Mammary epithelial cell (primary cell): ENCODE measurements around the gene ABHD1.

Source experiments
- CTCF ChIP-seq, 2 donors: IDR thresholded peaks in 1 of 2; conservative IDR thresholded peaks in 1 of 2; 2 replicates each; pipeline ENCODE4 v1.5.1; 2011 to 2012; ENCODE audit warnings: inconsistent platforms in 2 of 2, low read length in 2 of 2, mild to moderate bottlenecking in 2 of 2, control low read depth in 1 of 2, low read depth in 1 of 2; ENCODE audit not compliant: insufficient read depth in 1 of 2; ENCODE audit errors: extremely low read depth in 1 of 2
- EZH2 ChIP-seq: IDR thresholded peaks from 2 replicates; pipeline ENCODE4 v1.6.1; 2012; ENCODE audit warnings: low read length, inconsistent platforms, borderline replicate concordance

GRCh38 chr2:27136751-27137150, 13.1 kb downstream of the ABHD1 start:
- TF ChIP-seq CTCF (conservative IDR thresholded peaks at IDR 0.05 in 1 of 2, IDR thresholded peaks at IDR 0.05 in 1 of 2; ENCODE audit: extremely low read depth in 1 of 2, insufficient read depth in 1 of 2, low read depth in 1 of 2, low read length in 2 of 2) (no peak), EZH2 (no peak)
